GM23338 (cell line): ENCODE measurements around the gene ADD1. TPM values are rescaled to one million over a fixed set of nuclear protein-coding genes. Genes with fewer than 3 reads are reported as not detected.

ENCODE experiments used
- ATAC-seq: fragments of 200-7000 bp; cut with Tn5 transposase; 3 replicates; pipeline ENCODE4 v1.9.1; 2020
- DNase-seq: peaks from one replicate; pipeline ENCODE4 v3.0.0-alpha.2; 2015; ENCODE audit warnings: low spot score
- H2AFZ ChIP-seq: fragments of 200-600 bp; sonication (generic); 2 replicates; pipeline ENCODE4 v1.8.0; 2016; ENCODE audit warnings: antibody characterized with exemption, mild to moderate bottlenecking, moderate library complexity
- H3F3A ChIP-seq: fragments of 200-600 bp; sonication (generic); replicated peaks from 2 replicates; pipeline ENCODE4 v1.8.0; 2017; ENCODE audit warnings: antibody characterized with exemption, mixed run types, low read depth
- H3K27ac ChIP-seq: fragments of 200-600 bp; sonication (generic); 2 replicates; pipeline ENCODE4 v1.6.1; 2016; ENCODE audit warnings: low read depth
- H3K27me3 ChIP-seq: fragments of 200-600 bp; sonication (generic); 2 replicates; pipeline ENCODE4 v1.8.0; 2016; ENCODE audit warnings: mild to moderate bottlenecking, mixed run types, moderate library complexity; ENCODE audit not compliant: insufficient read depth
- H3K36me3 ChIP-seq: fragments of 200-600 bp; sonication (generic); 2 replicates; pipeline ENCODE4 v1.8.0; 2016; ENCODE audit warnings: mild to moderate bottlenecking; ENCODE audit not compliant: insufficient read depth
- H3K4me1 ChIP-seq: fragments of 200-600 bp; sonication (generic); 2 replicates; pipeline ENCODE4 v1.8.0; 2016; ENCODE audit warnings: mild to moderate bottlenecking, moderate library complexity; ENCODE audit not compliant: insufficient read depth
- H3K4me2 ChIP-seq: fragments of 200-600 bp; sonication (generic); 2 replicates; pipeline ENCODE4 v1.7.1; 2017; ENCODE audit warnings: mixed run types
- H3K4me3 ChIP-seq: fragments of 200-600 bp; sonication (generic); 2 replicates; pipeline ENCODE4 v1.6.1; 2016; ENCODE audit warnings: mixed run types
- H3K79me2 ChIP-seq: fragments of 200-600 bp; sonication (generic); replicated peaks from 2 replicates; pipeline ENCODE4 v1.8.0; 2017; ENCODE audit warnings: mild to moderate bottlenecking; ENCODE audit not compliant: insufficient read depth
- H3K9me2 ChIP-seq: fragments of 200-600 bp; sonication (generic); 2 replicates; pipeline ENCODE4 v1.8.0; 2017; ENCODE audit not compliant: insufficient read depth
- H4K20me1 ChIP-seq: fragments of 200-600 bp; sonication (generic); replicated peaks from 2 replicates; pipeline ENCODE4 v1.8.0; 2017; ENCODE audit warnings: mild to moderate bottlenecking; ENCODE audit not compliant: insufficient read depth
- H3K27ac Mint-ChIP-seq: 2 replicates; pipeline ENCODE4 v1.8.0; 2020; ENCODE audit warnings: inconsistent platforms, mild to moderate bottlenecking, moderate library complexity, mixed read lengths
- H3K27me3 Mint-ChIP-seq: 3 replicates; pipeline ENCODE4 v1.8.0; 2022; ENCODE audit warnings: low read depth, mild to moderate bottlenecking, moderate library complexity, mixed read lengths, inconsistent platforms; ENCODE audit not compliant: insufficient read depth, poor library complexity
- H3K36me3 Mint-ChIP-seq: 3 replicates; pipeline ENCODE4 v1.8.0; 2021; ENCODE audit warnings: low read depth, mild to moderate bottlenecking, inconsistent platforms, moderate library complexity, mixed read lengths
- H3K4me1 Mint-ChIP-seq: 3 replicates; pipeline ENCODE4 v1.8.0; 2020; ENCODE audit warnings: mild to moderate bottlenecking, inconsistent platforms, mixed read lengths
- H3K4me3 Mint-ChIP-seq: 3 replicates; pipeline ENCODE4 v1.8.0; 2021; ENCODE audit warnings: moderate library complexity, mild to moderate bottlenecking, inconsistent platforms, mixed read lengths
- H3K9me3 Mint-ChIP-seq: 3 replicates; pipeline ENCODE4 v1.8.0; 2020; ENCODE audit warnings: moderate library complexity, mild to moderate bottlenecking, inconsistent platforms, mixed read lengths
- CTCF ChIP-seq, 2 experiments: fragments of 200-600 bp in 1 of 2; sonication (generic) in 1 of 2; conservative IDR thresholded peaks; 2 replicates each; pipeline versions ENCODE4 v1.5.1 to v1.6.1; 2016 to 2017; ENCODE audit warnings: antibody characterized with exemption in 2 of 2, low read depth in 2 of 2, mild to moderate bottlenecking in 2 of 2, moderate library complexity in 1 of 2
- ETS1 ChIP-seq: IDR thresholded peaks from 2 replicates; pipeline ENCODE4 v1.6.1; 2016; ENCODE audit warnings: antibody characterized with exemption
- EZH2 ChIP-seq: fragments of 200-600 bp; sonication (generic); IDR thresholded peaks from one replicate; pipeline ENCODE4 v1.8.0; 2017; ENCODE audit warnings: antibody characterized with exemption, mild to moderate bottlenecking, low read depth; ENCODE audit not compliant: unreplicated experiment
- EZH2phosphoT487 ChIP-seq: fragments of 200-600 bp; sonication (generic); IDR thresholded peaks from one replicate; pipeline ENCODE4 v1.8.1; 2018; ENCODE audit warnings: antibody characterized with exemption; ENCODE audit not compliant: unreplicated experiment
- JUNB ChIP-seq: IDR thresholded peaks from one replicate; pipeline ENCODE4 v1.6.1; 2016; ENCODE audit warnings: antibody characterized with exemption; ENCODE audit not compliant: unreplicated experiment
- NANOG ChIP-seq: IDR thresholded peaks from 2 replicates; pipeline ENCODE4 v1.6.1; 2016; ENCODE audit warnings: antibody characterized with exemption, borderline replicate concordance
- POLR2AphosphoS5 ChIP-seq: IDR thresholded peaks from 2 replicates; pipeline ENCODE4 v1.6.1; 2016; ENCODE audit warnings: antibody characterized with exemption, low read depth
- REST ChIP-seq: IDR thresholded peaks from one replicate; pipeline ENCODE4 v1.6.1; 2018; ENCODE audit warnings: antibody characterized with exemption; ENCODE audit not compliant: unreplicated experiment
- STAT1 ChIP-seq: IDR thresholded peaks from one replicate; pipeline ENCODE4 v1.6.1; 2016; ENCODE audit warnings: antibody characterized with exemption; ENCODE audit not compliant: unreplicated experiment
- ZNF114 ChIP-seq: fragments of 250-450 bp; sonication (Bioruptor Pico); IDR thresholded peaks from 2 replicates; pipeline ENCODE4 v1.5.0; 2020; ENCODE audit warnings: mild to moderate bottlenecking, moderate library complexity
- ZNF331 ChIP-seq: fragments of 250-450 bp; sonication (Bioruptor Pico); IDR thresholded peaks from 2 replicates; pipeline ENCODE4 v1.5.0; 2020; ENCODE audit warnings: low read depth, mild to moderate bottlenecking, moderate library complexity
- ZNF462 ChIP-seq: fragments of 250-450 bp; sonication (Bioruptor Pico); IDR thresholded peaks from 2 replicates; pipeline ENCODE4 v1.5.0; 2020; ENCODE audit warnings: mild to moderate bottlenecking, moderate library complexity
- polyA plus RNA-seq: library from polyadenylated mRNA; unstranded; fragments of >200 nt; fragmentation: Nextera tagmentation; extraction: Ambion mirVana; gene quantifications from 2 replicates; pipeline ENCODE4 v1.2.1, GENCODE V29; 2016
- total RNA-seq: library from RNA; depleted of rRNA; stranded (reverse); fragments of >200 nt; shearing (Covaris generic); gene quantifications from 2 replicates; pipeline ENCODE4 v1.2.3, GENCODE V29; 2014

The ADD1 gene
- total and polyA plus RNA-seq, 2 experiments from 2014 or later: 126 to 144 TPM

- H3K9me3 Mint-ChIP-seq: no peaks in the 10 kb centered on the region
- H3K79me2 ChIP-seq: peaks cover 93% of the 10 kb centered on the region
- H3K4me3 ChIP-seq: no peak overlapping the region
- no peaks in the 10 kb centered on the region; the same call in 2 of the 3 replicates for H3K36me3 Mint-ChIP-seq
- peaks cover 21% of the 10 kb centered on the region; the same call in 1 of the 2 replicates for H4K20me1 ChIP-seq
- no peak overlapping the region for H3K27ac Mint-ChIP-seq
- H3K4me1 ChIP-seq: peaks cover 4% of the 10 kb centered on the region; the same call in 1 of the 2 replicates
- H2AFZ ChIP-seq: no peak overlapping the region
- DNase-seq (no peak), ATAC-seq (no peak)
- no peaks in the 10 kb centered on the region for H3F3A ChIP-seq
- H3K27me3 ChIP-seq: no peaks in the 10 kb centered on the region
- H3K9me2 ChIP-seq: no peaks in the 10 kb centered on the region
- H3K4me2 ChIP-seq: no peak overlapping the region
- peaks cover 3% of the 10 kb centered on the region for H3K27me3 Mint-ChIP-seq
- H3K4me3 Mint-ChIP-seq: no peak overlapping the region
- H3K27ac ChIP-seq: no peak overlapping the region
- H3K36me3 ChIP-seq: no peaks in the 10 kb centered on the region
- no peak for TF ChIP-seq NANOG
- TF ChIP-seq ZNF331 (CRISPR knock-in tag): no peak
- TF ChIP-seq JUNB: no peak
- TF ChIP-seq ZNF462 (CRISPR knock-in tag): no peak
- no peak for TF ChIP-seq EZH2phosphoT487
- TF ChIP-seq CTCF (conservative IDR thresholded peaks at IDR 0.05; ENCODE audit: low read depth in 2 of 2): no peak
- no peak for TF ChIP-seq EZH2
- no peak for TF ChIP-seq STAT1
- TF ChIP-seq REST: no peak
- no peak for TF ChIP-seq ETS1
- TF ChIP-seq POLR2AphosphoS5: no peak
- TF ChIP-seq ZNF114 (CRISPR knock-in tag): no peak
- peaks cover 11% of the 10 kb centered on the region for H3K4me1 Mint-ChIP-seq
Measured at GRCh38 chr4:2848449-2848848, 4.8 kb downstream of the ADD1 start.
